HepG2 (cell line): Measurements from ENCODE around the gene CRK. TPM values are rescaled to one million over a fixed set of nuclear protein-coding genes. Genes with fewer than 3 reads are reported as not detected.

Source experiments
- ARNT ChIP-seq: fragments of 450-650 bp; IDR thresholded peaks from 2 replicates; pipeline ENCODE4 v1.6.1; 2017
- CCAR2 ChIP-seq: fragments of 200-400 bp; formaldehyde crosslinking; optimal IDR thresholded peaks from 2 replicates; pipeline ENCODE3; 2018; ENCODE audit warnings: low read depth, mild to moderate bottlenecking, low read length, moderate library complexity
- GPN1 ChIP-seq: sonication (generic); formaldehyde crosslinking; IDR thresholded peaks from 2 replicates; pipeline ENCODE4 v1.5.1; 2020; ENCODE audit warnings: missing genetic modification reagents, borderline replicate concordance
- KMT2A ChIP-seq: sonication (generic); formaldehyde crosslinking; IDR thresholded peaks from 2 replicates; pipeline ENCODE4 v1.4.0; 2020; ENCODE audit warnings: missing genetic modification reagents
- LCORL ChIP-seq, 2 experiments: fragments of 450-650 bp in 1 of 2; sonication (generic) in 1 of 2; formaldehyde crosslinking in 1 of 2; IDR thresholded peaks; 2 replicates each; pipeline versions ENCODE4 v1.5.0 to v1.6.1; 2017 to 2020; ENCODE audit warnings: antibody characterized with exemption in 1 of 2, missing genetic modification reagents in 1 of 2
- NCOA2 ChIP-seq: sonication (generic); formaldehyde crosslinking; IDR thresholded peaks from 2 replicates; pipeline ENCODE4 v1.8.0; 2022; ENCODE audit warnings: inconsistent platforms
- NKX3-1 ChIP-seq: sonication (generic); formaldehyde crosslinking; IDR thresholded peaks from 2 replicates; pipeline ENCODE4 v1.5.0; 2020; ENCODE audit warnings: missing genetic modification reagents
- RELA ChIP-seq: sonication (generic); formaldehyde crosslinking; IDR thresholded peaks from 2 replicates; pipeline ENCODE4 v1.4.0; 2020; ENCODE audit warnings: missing genetic modification reagents
- SAFB2 ChIP-seq: sonication (generic); formaldehyde crosslinking; IDR thresholded peaks from 2 replicates; pipeline ENCODE4 v1.5.1; 2020; ENCODE audit warnings: missing genetic modification reagents, low read depth, mild to moderate bottlenecking, borderline replicate concordance
- SOX5 ChIP-seq: IDR thresholded peaks from 2 replicates; pipeline ENCODE4 v1.6.1; 2016; ENCODE audit warnings: borderline replicate concordance
- SP1 ChIP-seq, 2 experiments: fragments of 450-650 bp in 1 of 2; sonication (generic) in 1 of 2; formaldehyde crosslinking in 1 of 2; IDR thresholded peaks; 2 replicates each; pipeline versions ENCODE4 v1.4.0 to v1.6.1; 2016 to 2020; ENCODE audit warnings: missing genetic modification reagents in 1 of 2
- ZBTB20 ChIP-seq: sonication (generic); formaldehyde crosslinking; IDR thresholded peaks from 2 replicates; pipeline ENCODE4 v1.8.1; 2023; ENCODE audit warnings: missing genetic modification reagents, low read depth, mild to moderate bottlenecking, borderline replicate concordance
- ZKSCAN5 ChIP-seq: sonication (generic); formaldehyde crosslinking; IDR thresholded peaks from 2 replicates; pipeline ENCODE4 v1.5.1; 2020; ENCODE audit warnings: mild to moderate bottlenecking, missing genetic modification reagents
- ZNF569 ChIP-seq: sonication (generic); formaldehyde crosslinking; IDR thresholded peaks from 2 replicates; pipeline ENCODE4 v1.5.0; 2020; ENCODE audit warnings: mild to moderate bottlenecking, missing genetic modification reagents, moderate library complexity, borderline replicate concordance
- ZNF670 ChIP-seq: sonication (generic); formaldehyde crosslinking; IDR thresholded peaks from 2 replicates; pipeline ENCODE4 v1.8.0; 2022; ENCODE audit warnings: mild to moderate bottlenecking, missing genetic modification reagents, borderline replicate concordance
- polyA plus RNA-seq, 8 experiments: library from polyadenylated mRNA; depleted of rRNA in 3 of 8; stranded (reverse) in 7 of 8; unstranded in 1 of 8; fragments of >200 nt; fragmentation: Illumina TruSeq in 4 of 8; extraction: Trizol in 4 of 8; gene quantifications; 2 replicates each; pipeline versions ENCODE4 v1.2.1 to v1.2.3, GENCODE V29; 2011 to 2016; ENCODE audit warnings: low read depth in 4 of 8, missing spikeins in 1 of 8, mixed read lengths in 1 of 8; ENCODE audit not compliant: insufficient read depth in 1 of 8
- total RNA-seq, 5 experiments: library from RNA; depleted of rRNA; stranded (reverse); fragments of >200 nt; fragmentation: Illumina TruSeq; extraction: Trizol; gene quantifications; 2 replicates each; pipeline ENCODE4 v1.2.3, GENCODE V29; 2016; ENCODE audit warnings: low read depth in 1 of 5
- TF ChIP-seq, protein P1 (sequence below): sonication (generic); formaldehyde crosslinking; IDR thresholded peaks from 2 replicates; pipeline ENCODE4 v1.9.0; 2021; ENCODE audit warnings: mild to moderate bottlenecking, missing genetic modification reagents
- TF ChIP-seq, protein P2 (sequence below): sonication (generic); formaldehyde crosslinking; IDR thresholded peaks from 2 replicates; pipeline ENCODE4 v1.4.0; 2020; ENCODE audit warnings: mild to moderate bottlenecking, missing genetic modification reagents
- TF ChIP-seq, protein P3 (sequence below): sonication (generic); formaldehyde crosslinking; IDR thresholded peaks from 2 replicates; pipeline ENCODE4 v1.5.1; 2020; ENCODE audit warnings: missing genetic modification reagents, mild to moderate bottlenecking, borderline replicate concordance

CRK gene
- total and polyA plus RNA-seq, 2 of the 13 experiments (the other 11 are each of a cell fraction or from before 2014, with no cell fraction given), result 47.4 to 54.2 TPM

DNA sequence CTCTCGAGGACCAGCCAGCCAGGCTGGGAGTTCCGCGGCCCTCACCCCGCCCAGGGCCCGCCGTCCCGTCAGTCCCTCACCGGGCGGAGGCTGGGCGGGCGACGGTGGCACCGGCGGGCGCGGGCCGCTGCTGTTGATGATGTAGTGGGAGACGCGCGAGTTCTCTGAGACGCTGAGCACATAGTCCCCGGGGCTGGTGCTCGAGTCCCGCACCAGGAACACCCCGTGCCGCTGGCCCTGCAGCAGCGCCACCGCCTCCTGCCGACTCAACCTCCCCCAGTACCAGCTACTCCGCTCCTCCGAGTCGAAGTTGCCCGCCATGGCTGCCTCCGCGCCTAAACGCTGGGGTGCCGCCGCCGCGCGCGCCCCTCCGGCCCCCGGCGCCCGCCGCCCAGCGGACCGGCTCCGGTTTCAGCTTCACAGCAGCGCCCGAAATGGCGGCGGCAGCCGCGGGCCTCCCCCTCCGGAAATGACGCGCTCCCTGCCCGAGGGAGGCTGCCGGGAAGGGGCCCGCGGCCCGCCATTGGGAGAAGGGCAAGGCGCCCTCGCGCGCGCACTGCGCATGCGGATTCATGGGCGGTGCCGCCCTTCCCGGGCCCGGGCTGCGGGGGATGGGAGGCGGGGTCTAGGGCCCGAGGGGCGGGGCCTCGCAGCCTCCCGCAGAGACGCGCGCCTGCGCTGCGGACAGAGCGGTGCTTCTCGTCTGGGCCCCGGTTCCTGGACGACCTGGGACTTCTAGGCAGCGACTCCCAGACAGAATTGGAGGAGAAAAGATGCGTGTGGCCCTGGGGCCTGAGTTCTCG lies at the start of gene CRK (continued):
- TF ChIP-seq, protein P1, sequence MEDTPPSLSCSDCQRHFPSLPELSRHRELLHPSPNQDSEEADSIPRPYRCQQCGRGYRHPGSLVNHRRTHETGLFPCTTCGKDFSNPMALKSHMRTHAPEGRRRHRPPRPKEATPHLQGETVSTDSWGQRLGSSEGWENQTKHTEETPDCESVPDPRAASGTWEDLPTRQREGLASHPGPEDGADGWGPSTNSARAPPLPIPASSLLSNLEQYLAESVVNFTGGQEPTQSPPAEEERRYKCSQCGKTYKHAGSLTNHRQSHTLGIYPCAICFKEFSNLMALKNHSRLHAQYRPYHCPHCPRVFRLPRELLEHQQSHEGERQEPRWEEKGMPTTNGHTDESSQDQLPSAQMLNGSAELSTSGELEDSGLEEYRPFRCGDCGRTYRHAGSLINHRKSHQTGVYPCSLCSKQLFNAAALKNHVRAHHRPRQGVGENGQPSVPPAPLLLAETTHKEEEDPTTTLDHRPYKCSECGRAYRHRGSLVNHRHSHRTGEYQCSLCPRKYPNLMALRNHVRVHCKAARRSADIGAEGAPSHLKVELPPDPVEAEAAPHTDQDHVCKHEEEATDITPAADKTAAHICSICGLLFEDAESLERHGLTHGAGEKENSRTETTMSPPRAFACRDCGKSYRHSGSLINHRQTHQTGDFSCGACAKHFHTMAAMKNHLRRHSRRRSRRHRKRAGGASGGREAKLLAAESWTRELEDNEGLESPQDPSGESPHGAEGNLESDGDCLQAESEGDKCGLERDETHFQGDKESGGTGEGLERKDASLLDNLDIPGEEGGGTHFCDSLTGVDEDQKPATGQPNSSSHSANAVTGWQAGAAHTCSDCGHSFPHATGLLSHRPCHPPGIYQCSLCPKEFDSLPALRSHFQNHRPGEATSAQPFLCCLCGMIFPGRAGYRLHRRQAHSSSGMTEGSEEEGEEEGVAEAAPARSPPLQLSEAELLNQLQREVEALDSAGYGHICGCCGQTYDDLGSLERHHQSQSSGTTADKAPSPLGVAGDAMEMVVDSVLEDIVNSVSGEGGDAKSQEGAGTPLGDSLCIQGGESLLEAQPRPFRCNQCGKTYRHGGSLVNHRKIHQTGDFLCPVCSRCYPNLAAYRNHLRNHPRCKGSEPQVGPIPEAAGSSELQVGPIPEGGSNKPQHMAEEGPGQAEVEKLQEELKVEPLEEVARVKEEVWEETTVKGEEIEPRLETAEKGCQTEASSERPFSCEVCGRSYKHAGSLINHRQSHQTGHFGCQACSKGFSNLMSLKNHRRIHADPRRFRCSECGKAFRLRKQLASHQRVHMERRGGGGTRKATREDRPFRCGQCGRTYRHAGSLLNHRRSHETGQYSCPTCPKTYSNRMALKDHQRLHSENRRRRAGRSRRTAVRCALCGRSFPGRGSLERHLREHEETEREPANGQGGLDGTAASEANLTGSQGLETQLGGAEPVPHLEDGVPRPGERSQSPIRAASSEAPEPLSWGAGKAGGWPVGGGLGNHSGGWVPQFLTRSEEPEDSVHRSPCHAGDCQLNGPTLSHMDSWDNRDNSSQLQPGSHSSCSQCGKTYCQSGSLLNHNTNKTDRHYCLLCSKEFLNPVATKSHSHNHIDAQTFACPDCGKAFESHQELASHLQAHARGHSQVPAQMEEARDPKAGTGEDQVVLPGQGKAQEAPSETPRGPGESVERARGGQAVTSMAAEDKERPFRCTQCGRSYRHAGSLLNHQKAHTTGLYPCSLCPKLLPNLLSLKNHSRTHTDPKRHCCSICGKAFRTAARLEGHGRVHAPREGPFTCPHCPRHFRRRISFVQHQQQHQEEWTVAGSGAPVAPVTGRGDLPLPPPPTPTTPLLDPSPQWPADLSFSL (CRISPR knock-in tag), result no peak
- TF ChIP-seq SAFB2 (CRISPR knock-in tag) (peak; percentile 44; the same call in 1 of the 2 replicates), LCORL (IDR thresholded peaks at IDR 0.05) (no peak), LCORL (CRISPR knock-in tag; IDR thresholded peaks at IDR 0.05) (no peak), RELA (CRISPR knock-in tag) (no peak), ZKSCAN5 (CRISPR knock-in tag) (no peak), SOX5 (CRISPR knock-in tag) (no peak), KMT2A (no peak), NKX3-1 (CRISPR knock-in tag) (no peak), ARNT (no peak), SP1 (IDR thresholded peaks at IDR 0.05) (no peak), SP1 (CRISPR knock-in tag; IDR thresholded peaks at IDR 0.05) (peak; percentile 54; the same call in 1 of the 2 replicates), ZBTB20 (no peak), ZNF569 (CRISPR knock-in tag) (no peak), CCAR2 (no peak), GPN1 (no peak), ZNF670 (peak; percentile 17; the same call in 1 of the 2 replicates), NCOA2 (0 out of 2 replicates have a peak, but pooled peaks have one; percentile 11)
- TF ChIP-seq, protein P2, sequence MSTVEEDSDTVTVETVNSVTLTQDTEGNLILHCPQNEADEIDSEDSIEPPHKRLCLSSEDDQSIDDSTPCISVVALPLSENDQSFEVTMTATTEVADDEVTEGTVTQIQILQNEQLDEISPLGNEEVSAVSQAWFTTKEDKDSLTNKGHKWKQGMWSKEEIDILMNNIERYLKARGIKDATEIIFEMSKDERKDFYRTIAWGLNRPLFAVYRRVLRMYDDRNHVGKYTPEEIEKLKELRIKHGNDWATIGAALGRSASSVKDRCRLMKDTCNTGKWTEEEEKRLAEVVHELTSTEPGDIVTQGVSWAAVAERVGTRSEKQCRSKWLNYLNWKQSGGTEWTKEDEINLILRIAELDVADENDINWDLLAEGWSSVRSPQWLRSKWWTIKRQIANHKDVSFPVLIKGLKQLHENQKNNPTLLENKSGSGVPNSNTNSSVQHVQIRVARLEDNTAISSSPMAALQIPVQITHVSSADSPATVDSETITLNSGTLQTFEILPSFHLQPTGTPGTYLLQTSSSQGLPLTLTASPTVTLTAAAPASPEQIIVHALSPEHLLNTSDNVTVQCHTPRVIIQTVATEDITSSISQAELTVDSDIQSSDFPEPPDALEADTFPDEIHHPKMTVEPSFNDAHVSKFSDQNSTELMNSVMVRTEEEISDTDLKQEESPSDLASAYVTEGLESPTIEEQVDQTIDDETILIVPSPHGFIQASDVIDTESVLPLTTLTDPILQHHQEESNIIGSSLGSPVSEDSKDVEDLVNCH (CRISPR knock-in tag), result no peak
- TF ChIP-seq, protein P3, sequence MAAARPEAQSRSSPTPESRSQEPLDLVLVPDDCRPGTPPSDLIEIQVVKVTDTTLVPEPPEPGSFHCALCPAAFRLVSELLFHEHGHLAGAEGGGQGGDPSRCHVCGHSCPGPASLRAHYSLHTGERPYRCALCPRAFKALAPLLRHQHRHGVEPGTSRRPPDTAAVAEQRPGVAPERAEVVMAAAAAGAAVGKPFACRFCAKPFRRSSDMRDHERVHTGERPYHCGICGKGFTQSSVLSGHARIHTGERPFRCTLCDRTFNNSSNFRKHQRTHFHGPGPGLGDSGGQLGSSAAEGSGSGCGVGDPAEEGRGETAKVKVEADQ (CRISPR knock-in tag), result no peak
